Psoas muscle (tissue), 8 donors: Measurements from ENCODE around the gene IL17C. TPM values are rescaled to one million over a fixed set of nuclear protein-coding genes. Genes with fewer than 3 reads are reported as not detected.

Experiments
- ATAC-seq, 4 donors: fragments of 200-7000 bp; cut with Tn5 transposase; one replicate each; pipeline ENCODE4 v1.9.1; 2020; ENCODE audit warnings: moderate library complexity in 3 of 4, mild to moderate bottlenecking in 2 of 4
- DNase-seq, 2 donors: peaks; one replicate each; pipeline ENCODE4 v3.0.0-alpha.2; 2020
- H3K27ac ChIP-seq: fragments of 200-600 bp; one replicate; pipeline ENCODE4 v1.8.0; 2022
- H3K27me3 ChIP-seq, 3 donors: fragments of 200-600 bp in 1 of 3; one replicate each; pipeline versions ENCODE4 v1.6.1 to v1.8.0; 2013 to 2022; ENCODE audit warnings: low read length in 2 of 3, mild to moderate bottlenecking in 2 of 3, moderate library complexity in 1 of 3; ENCODE audit not compliant: insufficient read depth in 3 of 3
- H3K36me3 ChIP-seq, 2 donors: fragments of 200-600 bp in 1 of 2; one replicate each; pipeline versions ENCODE4 v1.6.1 to v1.8.0; 2013 to 2022; ENCODE audit warnings: low read depth in 1 of 2, mild to moderate bottlenecking in 1 of 2, moderate library complexity in 1 of 2; ENCODE audit not compliant: insufficient read depth in 1 of 2
- H3K4me1 ChIP-seq: fragments of 200-600 bp; one replicate; pipeline ENCODE4 v1.8.0; 2022
- H3K4me3 ChIP-seq: fragments of 200-600 bp; one replicate; pipeline ENCODE4 v1.8.0; 2022; ENCODE audit warnings: mild to moderate bottlenecking
- H3K9me3 ChIP-seq: fragments of 200-600 bp; one replicate; pipeline ENCODE4 v1.8.0; 2022
- whole genome bisulfite sequencing, 3 donors: extraction: QIAGEN DNeasy Blood & Tissue Kit; methylation state at CpG; one replicate each; pipeline versions ENCODE4 v1.1.6 to v1.1.7; 2013; 5-methylcytosine and 5-hydroxymethylcytosine counted together
- intact Hi-C, 2 donors: fragments of 100-400 bp; cut with DNase I; formaldehyde crosslinking; loops; one replicate each; pipeline versions ENCODE4 v1.11.0 to v1.14.2; 2022
- polyA plus RNA-seq, 3 donors: library from polyadenylated mRNA; stranded (reverse); fragments of 200-250 nt; gene quantifications; one replicate each; pipeline ENCODE4 v1.2.3, GENCODE V29; 2013
- total RNA-seq, 4 donors: library from RNA; stranded (reverse); fragmentation: NEBNext Ultra II Directional in 2 of 4; extraction: Animal tissue kit (Norgen Biotek cat#: 25700) in 2 of 4; gene quantifications; one replicate each; pipeline versions ENCODE4 v1.2.1 to v1.2.4, GENCODE V29; 2021 to 2023
- TF ChIP-seq, protein P1 (sequence below): fragments of 200-600 bp; IDR thresholded peaks from one replicate; pipeline ENCODE4 v1.8.0; 2022; ENCODE audit warnings: antibody characterized with exemption
- donor health status: healthy with polysubstance abuse.
- donor health status: DM: no; HTN: no; CAD: no; lungs with moderate emphysema.
- donor health status: Bipolar disorder and iron deficiency.
- donor health status: healthy.
- donor health status: DM: yes; HTN: yes; CAD: no.
- donor health status: DM: no; HTN: no; CAD: no.
- donor health status: DM: no; HTN: no; CAD: no.
- donor health status: DM: yes; HTN: yes; CAD: no.

Gene IL17C
- total and polyA plus RNA-seq, 7 donors: not detected

DNA sequence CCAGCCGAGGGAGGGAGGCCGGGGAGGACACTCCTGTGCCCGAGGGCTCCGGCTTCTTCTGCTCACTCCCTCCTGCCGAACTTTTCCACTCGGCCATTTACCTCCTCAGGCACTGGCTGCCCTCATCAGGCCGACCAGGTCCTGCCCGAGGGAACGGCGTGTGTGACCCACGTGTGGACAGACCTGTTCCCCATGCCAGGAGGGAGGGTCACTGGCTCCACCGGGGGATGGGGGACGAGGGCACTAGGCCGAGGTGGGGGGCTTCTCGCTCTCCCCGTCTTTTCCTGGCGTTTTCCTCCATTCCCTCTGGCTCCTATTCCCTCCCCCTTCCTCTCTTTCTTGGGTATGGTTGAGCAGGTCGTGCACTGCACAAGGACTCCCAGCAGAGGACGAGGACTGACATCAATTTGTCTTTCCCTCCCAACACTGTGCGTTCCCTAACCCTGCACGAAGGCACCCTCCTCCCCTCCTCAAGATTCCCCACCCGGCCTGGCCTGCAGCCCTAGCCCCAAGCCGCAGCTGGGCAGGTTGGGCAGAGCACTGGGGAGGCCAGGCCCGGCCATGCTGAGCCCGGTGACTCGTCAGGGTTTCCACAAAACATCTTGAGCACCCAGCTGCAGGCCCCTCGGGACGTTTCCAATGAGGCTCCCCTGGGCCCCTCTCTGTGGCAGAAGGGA is 3.2 kb upstream of the IL17C start:
- TF ChIP-seq, protein P1, sequence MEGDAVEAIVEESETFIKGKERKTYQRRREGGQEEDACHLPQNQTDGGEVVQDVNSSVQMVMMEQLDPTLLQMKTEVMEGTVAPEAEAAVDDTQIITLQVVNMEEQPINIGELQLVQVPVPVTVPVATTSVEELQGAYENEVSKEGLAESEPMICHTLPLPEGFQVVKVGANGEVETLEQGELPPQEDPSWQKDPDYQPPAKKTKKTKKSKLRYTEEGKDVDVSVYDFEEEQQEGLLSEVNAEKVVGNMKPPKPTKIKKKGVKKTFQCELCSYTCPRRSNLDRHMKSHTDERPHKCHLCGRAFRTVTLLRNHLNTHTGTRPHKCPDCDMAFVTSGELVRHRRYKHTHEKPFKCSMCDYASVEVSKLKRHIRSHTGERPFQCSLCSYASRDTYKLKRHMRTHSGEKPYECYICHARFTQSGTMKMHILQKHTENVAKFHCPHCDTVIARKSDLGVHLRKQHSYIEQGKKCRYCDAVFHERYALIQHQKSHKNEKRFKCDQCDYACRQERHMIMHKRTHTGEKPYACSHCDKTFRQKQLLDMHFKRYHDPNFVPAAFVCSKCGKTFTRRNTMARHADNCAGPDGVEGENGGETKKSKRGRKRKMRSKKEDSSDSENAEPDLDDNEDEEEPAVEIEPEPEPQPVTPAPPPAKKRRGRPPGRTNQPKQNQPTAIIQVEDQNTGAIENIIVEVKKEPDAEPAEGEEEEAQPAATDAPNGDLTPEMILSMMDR: no peak
- Histone ChIP-seq H3K9me3 (no peaks in the 10 kb centered on the region), H3K4me3 (peak overlapping the region; percentile 56), H3K36me3 (peaks cover 2 to 33% of the 10 kb centered on the region in 2 donors), H3K4me1 (no peaks in the 10 kb centered on the region), H3K27me3 (peaks cover 0 to 25% (median 13%) of the 10 kb centered on the region in 3 donors), H3K27ac (no peak overlapping the region)
- intact Hi-C loops: no loop called here
- DNase-seq (no peak), ATAC-seq (no peak)
- 55 to 66% (median 66%) methylated on average over 26 to 28 of the region's 28 CpGs for WGBS, 3 donors

DNA sequence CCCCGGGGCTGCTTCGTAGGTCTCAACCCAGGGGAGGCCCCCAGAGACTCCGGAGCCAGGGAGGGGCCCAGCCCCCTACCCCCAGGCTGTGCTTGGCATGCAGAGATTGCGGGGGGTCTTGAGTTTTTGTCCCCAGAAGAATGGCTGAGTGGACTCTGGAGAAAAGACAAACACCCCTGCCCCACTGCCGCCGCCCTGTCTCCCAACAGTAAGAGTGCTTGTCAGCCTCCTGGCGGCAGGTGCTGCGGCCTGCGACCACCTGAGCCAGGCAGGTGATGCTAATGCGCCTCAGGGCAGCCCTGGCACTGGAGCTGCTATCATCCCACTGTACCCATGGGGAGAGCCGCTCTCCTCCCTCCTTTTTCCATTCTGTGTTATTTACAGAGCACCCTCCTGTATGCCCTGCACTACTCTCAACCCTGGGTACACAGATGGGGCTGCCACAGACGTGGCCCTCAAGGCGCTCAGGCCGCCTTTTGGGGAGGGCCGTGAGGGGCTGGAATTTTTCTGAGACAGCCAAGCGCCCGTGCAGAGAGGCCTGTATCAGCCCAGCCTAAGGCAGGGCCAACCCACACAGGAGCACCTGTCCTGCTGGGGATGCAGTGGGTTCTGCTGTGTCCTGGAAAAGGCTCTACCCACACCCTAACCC is 2.6 kb upstream of the IL17C start:
- DNase-seq (no peak), ATAC-seq (no peak)
- Histone ChIP-seq H3K4me3 (no peak overlapping the region), H3K4me1 (no peaks in the 10 kb centered on the region), H3K9me3 (no peaks in the 10 kb centered on the region), H3K27me3 (peaks cover 0 to 32% (median 16%) of the 10 kb centered on the region in 3 donors), H3K27ac (no peak overlapping the region), H3K36me3 (peaks cover 0 to 26% of the 10 kb centered on the region in 2 donors)
- intact Hi-C loops: no loop called here
- WGBS, 3 donors: 90 to 92% (median 90%) methylated on average over 17 of the region's 17 CpGs
- TF ChIP-seq, protein P1: no peak

DNA sequence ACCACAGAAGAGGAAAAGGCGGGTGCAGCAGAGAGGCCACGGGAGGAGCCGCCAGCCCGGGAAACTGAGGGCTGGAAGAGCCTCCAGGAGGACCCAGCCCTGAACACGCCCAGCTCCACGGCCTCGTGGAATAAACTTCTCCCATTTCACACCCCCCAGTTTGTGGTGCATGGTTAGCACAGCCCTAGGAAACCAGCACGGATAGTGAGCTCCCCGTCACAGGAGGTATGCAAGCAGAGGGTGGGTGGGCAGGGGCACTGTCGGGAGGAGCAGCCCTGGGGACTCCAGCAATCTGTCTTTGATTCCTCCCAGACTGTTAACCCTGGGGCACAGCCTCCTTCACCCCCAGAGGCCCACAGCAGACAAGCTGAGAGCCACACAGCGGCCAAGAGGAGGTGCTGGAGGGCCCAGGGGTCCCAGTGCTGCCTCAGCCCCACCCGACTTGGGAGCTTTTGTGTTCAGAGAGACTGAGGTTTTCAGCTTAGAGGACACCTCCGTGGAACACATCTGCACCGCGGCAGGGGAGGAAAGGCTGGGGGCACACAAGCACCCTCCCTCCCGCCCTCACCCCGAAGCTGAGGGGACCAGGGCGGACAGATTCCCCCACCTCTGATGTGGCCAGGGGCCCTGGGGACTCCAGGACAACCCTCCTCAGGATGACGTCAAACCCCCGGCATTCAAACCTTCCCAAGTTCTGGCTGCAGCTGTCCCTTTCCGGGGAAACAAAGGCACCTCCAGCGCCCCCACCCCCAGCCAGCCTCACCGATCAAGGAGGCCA is 1.7 kb upstream of the IL17C start:
- no peaks in the 10 kb centered on the region for H3K4me1 ChIP-seq
- DNase-seq: no peak
- peaks cover 0 to 17% of the 10 kb centered on the region in 2 donors for H3K36me3 ChIP-seq
- intact Hi-C loops: no loop called here
- H3K4me3 ChIP-seq: no peak overlapping the region
- WGBS, 3 donors: 66 to 72% (median 69%) methylated on average over 22 to 23 of the region's 23 CpGs
- peaks cover 0 to 34% (median 16%) of the 10 kb centered on the region in 3 donors for H3K27me3 ChIP-seq
- ATAC-seq: no peak
- H3K27ac ChIP-seq: no peak overlapping the region
- no peaks in the 10 kb centered on the region for H3K9me3 ChIP-seq
- TF ChIP-seq, protein P1: no peak

DNA sequence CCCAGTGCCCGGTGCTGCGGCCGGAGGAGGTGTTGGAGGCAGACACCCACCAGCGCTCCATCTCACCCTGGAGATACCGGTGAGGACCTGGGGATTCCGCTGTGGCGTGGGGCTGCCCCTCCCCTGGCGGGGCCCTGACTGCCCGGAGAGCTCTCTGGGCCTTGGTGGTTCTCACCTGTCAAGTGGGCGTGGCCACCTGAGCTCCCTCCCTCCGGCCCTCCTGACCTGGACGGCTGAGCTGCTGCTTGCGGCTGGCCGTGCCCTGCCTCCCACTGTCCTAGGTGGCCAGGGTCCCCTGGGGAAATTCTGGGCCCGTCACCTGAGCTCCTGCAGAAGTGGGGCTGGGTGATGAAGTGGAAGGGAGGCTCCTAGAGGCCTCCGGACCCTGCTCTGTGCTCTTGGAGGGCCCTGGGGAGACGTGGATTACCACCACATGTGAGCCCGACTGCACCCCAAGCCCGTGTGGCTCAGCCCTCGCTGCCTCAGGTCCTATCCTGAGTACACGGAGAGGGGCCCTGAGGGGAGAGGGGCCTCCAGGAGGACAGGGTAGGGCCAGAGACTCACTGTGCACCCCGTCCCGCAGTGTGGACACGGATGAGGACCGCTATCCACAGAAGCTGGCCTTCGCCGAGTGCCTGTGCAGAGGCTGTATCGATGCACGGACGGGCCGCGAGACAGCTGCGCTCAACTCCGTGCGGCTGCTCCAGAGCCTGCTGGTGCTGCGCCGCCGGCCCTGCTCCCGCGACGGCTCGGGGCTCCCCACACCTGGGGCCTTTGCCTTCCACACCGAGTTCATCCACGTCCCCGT is 1.1 kb downstream of the IL17C start:
- TF ChIP-seq, protein P1: no peak
- Histone ChIP-seq H3K4me3 (no peak overlapping the region), H3K27me3 (peaks cover 0 to 34% (median 16%) of the 10 kb centered on the region in 3 donors), H3K36me3 (no peaks in the 10 kb centered on the region), H3K9me3 (no peaks in the 10 kb centered on the region), H3K4me1 (no peaks in the 10 kb centered on the region), H3K27ac (no peak overlapping the region)
- 15 to 19% (median 15%) methylated on average over 29 to 45 of the region's 45 CpGs for WGBS, 3 donors
- ATAC-seq (peak in 3 of 4 donors; percentile 7 to 27 (median 22)), DNase-seq (no peak)
- intact Hi-C loops: no loop called here
